Neural cell (in vitro differentiated cells): Measurements from ENCODE around the gene SPATS2L. TPM values are rescaled to one million over a fixed set of nuclear protein-coding genes. Genes with fewer than 3 reads are reported as not detected.

Source experiments
- H2AFZ ChIP-seq: fragments of 200-600, 300-800 bp; sonication (generic), shearing (Covaris generic); 2 replicates; pipeline ENCODE4 v1.6.0; 2014; ENCODE audit warnings: low read depth, mild to moderate bottlenecking, antibody characterized with exemption, low read length, moderate library complexity
- H3F3A ChIP-seq: fragments of 200-600 bp; shearing (Covaris generic); 2 replicates; pipeline ENCODE4 v1.6.1; 2016; ENCODE audit warnings: mild to moderate bottlenecking, moderate library complexity, mixed read lengths, antibody characterized with exemption, low read length; ENCODE audit not compliant: insufficient read depth, poor library complexity, severe bottlenecking
- H3K27ac ChIP-seq: fragments of 200-600, 300-800 bp; sonication (generic), shearing (Covaris generic); 2 replicates; pipeline ENCODE4 v1.5.1; 2014; ENCODE audit warnings: mild to moderate bottlenecking, low read length, moderate library complexity
- H3K27me3 ChIP-seq: fragments of 300-800, 200-600 bp; sonication (generic), shearing (Covaris generic); 2 replicates; pipeline ENCODE4 v1.6.0; 2014; ENCODE audit warnings: mild to moderate bottlenecking, low read depth, low read length, moderate library complexity; ENCODE audit not compliant: insufficient read depth
- H3K36me3 ChIP-seq: fragments of 300-800, 200-600 bp; sonication (generic), shearing (Covaris generic); 2 replicates; pipeline ENCODE4 v1.5.1; 2014; ENCODE audit warnings: mild to moderate bottlenecking, antibody characterized with exemption, low read length, moderate library complexity; ENCODE audit not compliant: insufficient read depth
- H3K4me2 ChIP-seq: fragments of 300-800, 200-600 bp; sonication (generic), shearing (Covaris generic); 2 replicates; pipeline ENCODE4 v1.6.0; 2014; ENCODE audit warnings: mild to moderate bottlenecking, low read length
- H3K4me3 ChIP-seq: fragments of 300-800, 200-600 bp; sonication (generic), shearing (Covaris generic); 2 replicates; pipeline ENCODE4 v1.5.1; 2014; ENCODE audit warnings: mild to moderate bottlenecking, low read length, moderate library complexity
- H3K79me2 ChIP-seq: fragments of 200-600 bp; shearing (Covaris generic); replicated peaks from 2 replicates; pipeline ENCODE4 v1.6.0; 2014; ENCODE audit warnings: mild to moderate bottlenecking, low read length, moderate library complexity; ENCODE audit not compliant: insufficient read depth
- H3K9ac ChIP-seq: fragments of 300-800, 200-600 bp; sonication (generic), shearing (Covaris generic); 2 replicates; pipeline ENCODE4 v1.6.1; 2016; ENCODE audit warnings: mild to moderate bottlenecking, low read length, mixed read lengths
- H3K9me2 ChIP-seq: fragments of 200-600 bp; shearing (Covaris generic); 2 replicates; pipeline ENCODE4 v1.6.1; 2016; ENCODE audit warnings: mild to moderate bottlenecking, low read length, mixed read lengths; ENCODE audit not compliant: insufficient read depth
- H3K9me3 ChIP-seq: fragments of 200-600, 300-800 bp; sonication (generic), shearing (Covaris generic); 2 replicates; pipeline ENCODE4 v1.6.1; 2016; ENCODE audit warnings: mild to moderate bottlenecking, mixed run types, low read length, moderate library complexity, mixed read lengths
- H4K20me1 ChIP-seq: fragments of 200-600 bp; shearing (Covaris generic); 2 replicates; pipeline ENCODE4 v1.6.1; 2016; ENCODE audit warnings: mild to moderate bottlenecking, mixed run types; ENCODE audit not compliant: insufficient read depth
- CTCF ChIP-seq: fragments of 450-650 bp; IDR thresholded peaks from 2 replicates; pipeline ENCODE4 v1.5.1; 2014; ENCODE audit warnings: antibody characterized with exemption, mild to moderate bottlenecking, moderate library complexity; ENCODE audit not compliant: poor library complexity, severe bottlenecking
- EP300 ChIP-seq: fragments of 450-650 bp; conservative IDR thresholded peaks from 2 replicates; pipeline ENCODE4 v1.6.1; 2014; ENCODE audit warnings: antibody characterized with exemption, mild to moderate bottlenecking, moderate library complexity; ENCODE audit not compliant: poor library complexity, severe bottlenecking
- EZH2 ChIP-seq: fragments of 200-600, 300-800 bp; shearing (Covaris generic), sonication (generic); IDR thresholded peaks from 2 replicates; pipeline ENCODE4 v1.6.1; 2014; ENCODE audit warnings: antibody characterized with exemption, low read length, borderline replicate concordance, mild to moderate bottlenecking; ENCODE audit not compliant: insufficient read depth, poor library complexity, severe bottlenecking
- MXI1 ChIP-seq: fragments of 450-650 bp; conservative IDR thresholded peaks from 2 replicates; pipeline ENCODE4 v1.6.1; 2014; ENCODE audit warnings: antibody characterized with exemption, mild to moderate bottlenecking; ENCODE audit not compliant: poor library complexity, severe bottlenecking
- POLR2AphosphoS5 ChIP-seq: IDR thresholded peaks from 2 replicates; pipeline ENCODE4 v1.6.1; 2012
- RAD21 ChIP-seq: fragments of 450-650 bp; conservative IDR thresholded peaks from 2 replicates; pipeline ENCODE4 v1.6.1; 2014; ENCODE audit warnings: antibody characterized with exemption, mild to moderate bottlenecking, moderate library complexity
- REST ChIP-seq: IDR thresholded peaks from 2 replicates; pipeline ENCODE4 v1.6.1; 2012; ENCODE audit warnings: borderline replicate concordance
- SMC3 ChIP-seq: fragments of 450-650 bp; conservative IDR thresholded peaks from 2 replicates; pipeline ENCODE4 v1.6.1; 2014; ENCODE audit warnings: antibody characterized with exemption, mild to moderate bottlenecking, moderate library complexity; ENCODE audit not compliant: poor library complexity
- TAF1 ChIP-seq: IDR thresholded peaks from 2 replicates; pipeline ENCODE4 v1.6.1; 2012; ENCODE audit warnings: low read depth
- polyA plus RNA-seq: library from polyadenylated mRNA; depleted of rRNA; stranded (reverse); fragments of >200 nt; gene quantifications from 2 replicates; pipeline ENCODE4 v1.2.3, GENCODE V29; 2014

The SPATS2L gene
- polyA plus RNA-seq, 1 donor from 2014 or later, result 8.5 TPM

DNA sequence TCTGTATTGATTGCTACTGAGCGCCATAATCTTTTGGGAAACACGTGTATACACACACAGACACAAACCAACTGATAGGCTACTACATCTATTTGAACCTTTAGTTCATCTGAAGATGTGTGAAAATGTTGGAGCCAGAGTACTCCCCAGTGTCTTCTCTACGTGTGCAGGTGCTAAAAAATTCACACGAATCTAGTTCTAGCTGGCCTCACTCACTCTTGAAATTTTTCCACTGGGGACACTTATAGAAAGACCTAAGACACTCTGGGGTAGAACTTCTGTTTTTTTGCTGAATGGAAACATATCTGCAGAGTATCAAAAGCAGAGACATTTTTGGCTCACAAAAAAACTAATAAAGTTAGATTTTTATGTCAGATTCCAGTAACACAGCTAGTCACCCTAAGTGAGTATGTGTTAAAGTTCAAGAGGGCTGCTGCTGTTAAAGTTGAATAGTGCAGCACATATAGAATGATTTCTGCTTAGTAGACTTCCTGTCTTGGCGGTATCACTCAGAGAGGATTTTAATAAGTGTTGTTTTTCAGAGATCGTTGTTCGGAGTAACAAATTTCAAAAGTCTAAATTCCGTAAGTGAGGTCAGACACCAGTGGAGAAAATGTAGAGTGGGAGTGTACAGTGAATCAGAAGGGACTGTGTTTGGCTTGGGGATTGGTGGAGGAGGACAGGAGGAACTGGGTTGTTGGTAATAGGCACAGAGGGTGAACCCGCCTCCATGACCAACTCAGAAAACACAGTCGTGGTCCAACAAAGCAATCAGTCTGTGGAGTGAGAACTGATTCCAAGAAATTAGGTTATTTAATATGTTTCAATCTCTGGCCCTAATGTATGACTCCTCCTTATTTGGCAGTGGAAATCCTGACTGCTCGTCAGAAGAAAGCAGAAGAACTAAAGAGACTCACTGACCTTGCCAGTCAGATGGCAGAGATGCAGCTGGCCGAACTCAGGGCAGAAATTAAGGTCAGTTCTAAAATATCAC lies 160.2 kb downstream of the SPATS2L start:
- no peak for TF ChIP-seq TAF1
- no peak for TF ChIP-seq CTCF
- no peak for TF ChIP-seq RAD21
- no peak for TF ChIP-seq SMC3
- TF ChIP-seq MXI1, result no peak
- no peak for TF ChIP-seq EP300
- no peak for TF ChIP-seq POLR2AphosphoS5
- no peaks in the 10 kb centered on the region for H3K9me2 ChIP-seq

DNA sequence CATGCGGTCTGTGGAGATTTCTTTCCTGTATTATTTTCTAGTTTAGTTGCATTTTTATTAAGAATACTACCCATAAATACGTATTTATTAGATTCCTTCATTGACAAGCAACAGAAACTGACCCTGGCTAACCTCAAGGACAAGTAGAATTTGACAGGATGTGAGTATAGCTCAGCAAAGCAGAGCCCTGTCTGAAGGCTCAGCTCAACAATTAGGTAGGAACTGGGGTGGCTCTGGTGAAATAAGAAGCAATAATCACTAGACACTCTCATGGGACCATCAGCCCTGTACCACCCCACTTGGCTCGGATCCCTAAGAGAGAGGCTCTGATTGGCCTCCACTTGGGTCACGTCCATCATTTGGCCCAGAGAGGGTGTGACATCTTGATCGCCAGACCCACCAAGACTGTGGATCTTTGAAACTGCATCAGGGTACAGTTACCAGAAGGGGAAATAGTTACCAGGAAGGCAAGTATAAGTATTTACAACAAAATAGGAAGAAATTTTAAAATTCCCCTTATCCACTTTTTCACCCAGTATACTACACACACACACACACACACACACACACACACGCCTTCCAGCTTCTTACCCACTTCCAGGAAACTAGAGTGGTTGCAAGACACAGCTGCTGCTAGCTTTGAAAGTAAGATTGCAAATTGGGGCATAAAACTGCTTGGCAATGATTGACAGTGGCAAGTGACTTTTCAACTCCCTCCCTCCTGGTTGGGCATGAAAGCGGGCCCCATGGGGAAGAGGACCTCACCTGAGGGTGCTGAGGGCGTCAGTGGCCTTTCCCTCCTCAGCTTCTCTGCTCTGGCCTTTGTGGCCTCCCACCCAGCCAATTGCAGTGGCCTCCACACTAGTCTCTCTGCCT lies 161.6 kb downstream of the SPATS2L start:
- Histone ChIP-seq H3K27me3 (no peaks in the 10 kb centered on the region), H3K27ac (no peak overlapping the region), H3F3A (no peaks in the 10 kb centered on the region), H3K4me3 (no peak overlapping the region), H3K9me2 (no peaks in the 10 kb centered on the region), H3K36me3 (no peaks in the 10 kb centered on the region), H3K9ac (no peak overlapping the region), H3K9me3 (no peaks in the 10 kb centered on the region), H3K79me2 (no peaks in the 10 kb centered on the region), H4K20me1 (no peaks in the 10 kb centered on the region), H3K4me2 (no peak overlapping the region), H2AFZ (no peak overlapping the region)
- TF ChIP-seq SMC3, result no peak
- TF ChIP-seq EP300, result no peak
- TF ChIP-seq EZH2, result no peak
- no peak for TF ChIP-seq RAD21
- TF ChIP-seq REST, result no peak
- TF ChIP-seq POLR2AphosphoS5, result no peak
- TF ChIP-seq MXI1, result no peak
- TF ChIP-seq CTCF, result no peak
- TF ChIP-seq TAF1, result no peak

More for the DNA sequence above, 160.2 kb downstream of the SPATS2L start:
- H3K4me3 ChIP-seq, result no peak overlapping the region
- H3K9ac ChIP-seq, result no peak overlapping the region
- no peak overlapping the region for H3K4me2 ChIP-seq
- no peaks in the 10 kb centered on the region for H3K36me3 ChIP-seq
- no peaks in the 10 kb centered on the region for H4K20me1 ChIP-seq
- H2AFZ ChIP-seq, result no peak overlapping the region
- no peaks in the 10 kb centered on the region for H3K79me2 ChIP-seq
- no peaks in the 10 kb centered on the region for H3F3A ChIP-seq
- H3K27ac ChIP-seq, result no peak overlapping the region
- H3K27me3 ChIP-seq, result no peaks in the 10 kb centered on the region
- H3K9me3 ChIP-seq, result no peaks in the 10 kb centered on the region
